HepG2 (cell line): ENCODE measurements around the gene LHFPL6. TPM values are rescaled to one million over a fixed set of nuclear protein-coding genes. Genes with fewer than 3 reads are reported as not detected.

Source experiments
- ATAC-seq: fragments of 200-7000 bp; cut with Tn5 transposase; 3 replicates; pipeline ENCODE4 v1.9.1; 2020; ENCODE audit warnings: mild to moderate bottlenecking, moderate library complexity
- BruUV-seq: library from RNA; stranded (reverse); fragments of 400-500 nt; replicated peaks from 2 replicates; lab custom pipeline; 2021; lab: Mats Ljungman, UMichigan
- CTCF ChIA-PET: fragments of 300-600 bp; formaldehyde crosslinking; extraction: SDS; loops from one replicate; lab custom pipeline; 2021; ENCODE audit warnings: low total read pairs, inconsistent platforms, low intra/inter-chr PET ratio; lab: Yijun Ruan, JAX
- POLR2A ChIA-PET: fragments of 350-600 bp; sonication (Branson Sonifier 250); formaldehyde crosslinking; loops from one replicate; lab custom pipeline; 2020; ENCODE audit warnings: antibody characterized with exemption, inconsistent platforms; lab: Yijun Ruan, JAX
- DNase-seq: peaks from one replicate; pipeline ENCODE4 v3.0.0-alpha.2; 2015; ENCODE audit warnings: low spot score
- FAIRE-seq: peaks from 3 replicates; lab custom pipeline; 2011; peaks lifted over from hg19 to GRCh38; lab: Jason Lieb, UNC
- H2AFZ ChIP-seq: one replicate; pipeline ENCODE4 v1.6.1; 2011; ENCODE audit warnings: low read length, inconsistent platforms
- H3K27ac ChIP-seq: fragments of 300-600 bp; 3 replicates; pipeline ENCODE4 v1.8.0; 2011; ENCODE audit warnings: mixed run types, mild to moderate bottlenecking, mixed read lengths, low read length, inconsistent platforms; ENCODE audit not compliant: insufficient read depth; ENCODE audit errors: extremely low read length
- H3K27me3 ChIP-seq, 2 experiments: fragments of 200-600 bp in 1 of 2; 2 replicates in 1 of 2; 3 replicates in 1 of 2; pipeline versions ENCODE4 v1.6.0 to v1.8.0; 2011; ENCODE audit warnings: low read length in 2 of 2, mild to moderate bottlenecking in 2 of 2, moderate library complexity in 2 of 2, inconsistent platforms in 1 of 2; ENCODE audit not compliant: insufficient read depth in 2 of 2, control insufficient read depth in 1 of 2
- H3K36me3 ChIP-seq, 2 experiments: fragments of 200-600 bp in 1 of 2; replicated peaks in 1 of 2; 2 replicates in 1 of 2; 3 replicates in 1 of 2; pipeline versions ENCODE4 v1.5.1 to v1.8.0; 2011; ENCODE audit warnings: low read length in 2 of 2, inconsistent platforms in 1 of 2; ENCODE audit not compliant: insufficient read depth in 2 of 2, control insufficient read depth in 1 of 2
- H3K4me1 ChIP-seq: 2 replicates; pipeline ENCODE4 v1.5.1; 2012; ENCODE audit warnings: low read length, inconsistent platforms; ENCODE audit not compliant: insufficient read depth
- H3K4me2 ChIP-seq: 2 replicates; pipeline ENCODE4 v1.6.0; 2011; ENCODE audit warnings: low read depth, low read length, inconsistent platforms
- H3K4me3 ChIP-seq, 3 experiments: fragments of 200-600 bp in 1 of 3; sonication (generic), shearing (Covaris generic) in 1 of 3; replicated peaks in 1 of 3; 2 replicates each; pipeline ENCODE4 v1.5.1; 2011 to 2016; ENCODE audit warnings: low read length in 3 of 3, inconsistent platforms in 2 of 3, low read depth in 2 of 3, mild to moderate bottlenecking in 2 of 3, control low read depth in 1 of 3, mixed read lengths in 1 of 3; ENCODE audit not compliant: insufficient read depth in 1 of 3
- H3K79me2 ChIP-seq: one replicate; pipeline ENCODE4 v1.6.1; 2011; ENCODE audit warnings: low read length, inconsistent platforms; ENCODE audit not compliant: insufficient read depth
- H3K9ac ChIP-seq: 2 replicates; pipeline ENCODE4 v1.6.0; 2011; ENCODE audit warnings: mild to moderate bottlenecking, low read depth, low read length, inconsistent platforms; ENCODE audit not compliant: insufficient read depth
- H3K9me3 ChIP-seq: 2 replicates; pipeline ENCODE4 v1.5.1; 2012; ENCODE audit warnings: mild to moderate bottlenecking, low read length
- H4K20me1 ChIP-seq: 2 replicates; pipeline ENCODE4 v1.6.0; 2011; ENCODE audit warnings: inconsistent platforms, mild to moderate bottlenecking, low read length, moderate library complexity; ENCODE audit not compliant: insufficient read depth
- CENPT ChIP-seq: sonication (generic); formaldehyde crosslinking; IDR thresholded peaks from 2 replicates; pipeline ENCODE4 v1.8.0; 2022; ENCODE audit warnings: low read depth, mild to moderate bottlenecking, moderate library complexity, missing genetic modification reagents
- ELF4 ChIP-seq: sonication (generic); formaldehyde crosslinking; IDR thresholded peaks from 2 replicates; pipeline ENCODE4 v1.5.0; 2020; ENCODE audit warnings: missing genetic modification reagents, mild to moderate bottlenecking, moderate library complexity, borderline replicate concordance
- FOXJ3 ChIP-seq: sonication (generic); formaldehyde crosslinking; IDR thresholded peaks from 2 replicates; pipeline ENCODE4 v1.4.0; 2020; ENCODE audit warnings: missing genetic modification reagents, mild to moderate bottlenecking, borderline replicate concordance
- MTERF4 ChIP-seq: sonication (generic); formaldehyde crosslinking; IDR thresholded peaks from 2 replicates; pipeline ENCODE4 v1.8.0; 2023; ENCODE audit warnings: mild to moderate bottlenecking, missing genetic modification reagents
- MXD3 ChIP-seq: IDR thresholded peaks from 2 replicates; pipeline ENCODE4 v1.6.1; 2016; ENCODE audit warnings: mild to moderate bottlenecking, missing biosample characterization, missing genetic modification reagents
- NFATC3 ChIP-seq: sonication (generic); formaldehyde crosslinking; IDR thresholded peaks from 2 replicates; pipeline ENCODE4 v1.5.1; 2020; ENCODE audit warnings: mild to moderate bottlenecking, missing genetic modification reagents
- NFIB ChIP-seq: sonication (generic); formaldehyde crosslinking; IDR thresholded peaks from 2 replicates; pipeline ENCODE4 v1.9.0; 2021; ENCODE audit warnings: missing genetic modification reagents, mild to moderate bottlenecking, borderline replicate concordance
- TAF1 ChIP-seq: sonication (generic); formaldehyde crosslinking; IDR thresholded peaks from 2 replicates; pipeline ENCODE4 v1.4.0; 2020; ENCODE audit warnings: missing genetic modification reagents
- TBX3 ChIP-seq: fragments of 450-650 bp; IDR thresholded peaks from 2 replicates; pipeline ENCODE4 v1.6.1; 2017; ENCODE audit warnings: antibody characterized with exemption, mild to moderate bottlenecking, inconsistent platforms, borderline replicate concordance
- ZBTB7A ChIP-seq: sonication (generic); formaldehyde crosslinking; IDR thresholded peaks from 2 replicates; pipeline ENCODE4 v1.8.0; 2022; ENCODE audit warnings: mild to moderate bottlenecking, missing genetic modification reagents
- ZFAT ChIP-seq: sonication (generic); formaldehyde crosslinking; conservative IDR thresholded peaks from 2 replicates; pipeline ENCODE4 v1.8.1; 2023; ENCODE audit warnings: missing genetic modification reagents, inconsistent platforms
- ZNF136 ChIP-seq: sonication (generic); formaldehyde crosslinking; IDR thresholded peaks from 2 replicates; pipeline ENCODE4 v1.8.1; 2022; ENCODE audit warnings: low read depth, mild to moderate bottlenecking, moderate library complexity, missing genetic modification reagents
- ZNF317 ChIP-seq: sonication (generic); formaldehyde crosslinking; IDR thresholded peaks from 2 replicates; pipeline ENCODE4 v1.5.0; 2020; ENCODE audit warnings: mild to moderate bottlenecking, missing genetic modification reagents
- ZNF564 ChIP-seq: sonication (generic); formaldehyde crosslinking; IDR thresholded peaks from 2 replicates; pipeline ENCODE4 v1.8.1; 2023; ENCODE audit warnings: mild to moderate bottlenecking, missing genetic modification reagents
- WGBS: methylation state at CpG from one replicate; pipeline ENCODE4 v1.1.6; 2017; ENCODE audit warnings: low lambda C conversion rate; 5-methylcytosine and 5-hydroxymethylcytosine counted together
- in situ Hi-C: cut with HindIII; loops from 2 replicates; pipeline ENCODE4 v1.10.0; 2017; ENCODE audit warnings: low pct_unique_long_range_greater_than_20kb; ENCODE audit not compliant: extremely low pct_ligation_motif_present
- intact Hi-C: fragments of 100-400 bp; cut with micrococcal nuclease; formaldehyde crosslinking; loops from one replicate; pipeline ENCODE4 v1.10.0; 2022; ENCODE audit not compliant: unreplicated experiment
- polyA plus RNA-seq, 8 experiments: library from polyadenylated mRNA; depleted of rRNA in 3 of 8; stranded (reverse) in 7 of 8; unstranded in 1 of 8; fragments of >200 nt; fragmentation: Illumina TruSeq in 4 of 8; extraction: Trizol in 4 of 8; gene quantifications; 2 replicates each; pipeline versions ENCODE4 v1.2.1 to v1.2.3, GENCODE V29; 2011 to 2016; ENCODE audit warnings: low read depth in 4 of 8, missing spikeins in 1 of 8, mixed read lengths in 1 of 8; ENCODE audit not compliant: insufficient read depth in 1 of 8
- total RNA-seq, 5 experiments: library from RNA; depleted of rRNA; stranded (reverse); fragments of >200 nt; fragmentation: Illumina TruSeq; extraction: Trizol; gene quantifications; 2 replicates each; pipeline ENCODE4 v1.2.3, GENCODE V29; 2016; ENCODE audit warnings: low read depth in 1 of 5

Gene LHFPL6
- total and polyA plus RNA-seq, 2 of the 13 experiments (the other 11 are each of a cell fraction or from before 2014, with no cell fraction given): not detected

DNA sequence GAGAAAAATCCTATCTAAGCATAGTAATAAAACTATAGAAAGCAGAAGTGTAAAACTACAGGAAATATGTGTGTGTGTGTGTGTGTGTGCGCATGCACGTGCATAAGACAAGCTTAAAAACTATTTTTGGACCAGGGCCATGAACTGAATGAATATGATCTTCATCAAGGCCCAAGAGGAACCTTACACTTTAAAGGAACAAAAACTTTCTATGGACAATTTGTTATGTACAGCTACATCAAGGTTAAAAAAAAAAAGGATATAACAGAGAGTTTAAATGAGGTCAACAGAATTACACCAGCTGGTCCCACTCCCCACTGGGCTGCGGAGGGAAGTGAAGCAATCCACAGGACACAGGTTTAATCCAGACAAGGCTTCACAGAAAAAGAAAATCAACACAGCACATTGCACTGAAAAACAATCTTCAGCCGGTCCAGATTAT, 151.1 kb downstream of the LHFPL6 start:
- no peak for FAIRE-seq
- Histone ChIP-seq H3K4me3 (no peak overlapping the region), H3K9ac (no peak overlapping the region), H3K79me2 (no peaks in the 10 kb centered on the region), H4K20me1 (no peaks in the 10 kb centered on the region)
- no TSS peak for BruUV-seq
- 10% methylated on average over 4 of the region's 4 CpGs for WGBS
- intact Hi-C loops: no loop called here
- in situ Hi-C loops: no loop called here
- TF ChIP-seq TAF1 (no peak), ZFAT (CRISPR knock-in tag) (no peak), NFATC3 (CRISPR knock-in tag) (no peak), ZNF564 (no peak)
- TF ChIP-seq, all 625 proteins: peak for 0
- H2AFZ ChIP-seq: no peak overlapping the region
- DNase-seq: no peak
- ChIA-PET CTCF (no interaction called here), POLR2A (no interaction called here)
- no peak for ATAC-seq
- H3K4me2 ChIP-seq: no peak overlapping the region
- no peaks in the 10 kb centered on the region for H3K9me3 ChIP-seq
- H3K36me3 ChIP-seq: no peaks in the 10 kb centered on the region
- no peaks in the 10 kb centered on the region for H3K4me1 ChIP-seq
- no peaks in the 10 kb centered on the region for H3K27me3 ChIP-seq
- H3K27ac ChIP-seq: no peak overlapping the region

DNA sequence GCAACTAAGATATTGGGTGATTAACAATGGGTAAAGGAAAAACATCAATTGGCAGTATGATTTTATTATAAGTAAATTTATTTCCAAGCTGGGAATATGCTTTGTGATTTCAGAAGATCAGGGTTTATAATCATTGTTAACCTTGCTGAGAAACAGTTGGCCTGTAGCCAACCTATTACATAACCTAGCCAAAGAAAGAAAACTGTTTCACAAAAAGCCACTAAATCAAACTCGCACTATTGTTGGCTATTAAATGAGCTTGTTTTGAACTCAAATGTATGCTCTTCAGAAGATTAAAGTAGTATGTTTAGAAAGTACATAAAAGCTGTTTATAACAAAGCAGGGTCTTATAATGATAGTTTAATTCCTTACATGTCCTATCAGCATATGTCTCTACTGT, 151.7 kb downstream of the LHFPL6 start:
- TF ChIP-seq ZNF317 (CRISPR knock-in tag) (no peak), CENPT (no peak), ELF4 (no peak), ZBTB7A (no peak), MTERF4 (CRISPR knock-in tag) (no peak), TBX3 (no peak), FOXJ3 (CRISPR knock-in tag) (no peak), NFIB (CRISPR knock-in tag) (no peak), MXD3 (no peak), ZNF136 (no peak)
- TF ChIP-seq, all 625 proteins: peak for 0
- no peak overlapping the region for H3K4me3 ChIP-seq
- DNase-seq (no peak), FAIRE-seq (no peak), ATAC-seq (no peak)
- no peaks in the 10 kb centered on the region for H3K36me3 ChIP-seq
- H3K79me2 ChIP-seq: no peaks in the 10 kb centered on the region
- ChIA-PET POLR2A (no interaction called here), CTCF (no interaction called here)
- H3K9ac ChIP-seq: no peak overlapping the region
- 9% methylated on average over 1 of the region's 1 CpG for WGBS
- no peaks in the 10 kb centered on the region for H3K27me3 ChIP-seq
- H2AFZ ChIP-seq: no peak overlapping the region
- no peak overlapping the region for H3K27ac ChIP-seq
- H3K4me2 ChIP-seq: no peak overlapping the region
- no TSS peak for BruUV-seq
- intact Hi-C loops: no loop called here
- no peaks in the 10 kb centered on the region for H3K9me3 ChIP-seq
- in situ Hi-C loops: no loop called here
- H3K4me1 ChIP-seq: no peaks in the 10 kb centered on the region
- no peaks in the 10 kb centered on the region for H4K20me1 ChIP-seq
